RWPE1 (cell line): ENCODE results near the gene TTC38.

ENCODE experiments used
- CTCF ChIA-PET: fragments of 350-600 bp; sonication (Branson Sonifier 250); formaldehyde crosslinking; extraction: SDS; loops from one replicate; lab custom pipeline; 2021; lab: Yijun Ruan, JAX
- POLR2A ChIA-PET: fragments of 400-600 bp; formaldehyde crosslinking; extraction: SDS; loops from one replicate; lab custom pipeline; 2020; ENCODE audit warnings: antibody characterized with exemption; ENCODE audit not compliant: low non-redundant PET; lab: Yijun Ruan, JAX
- DNase-seq: peaks from one replicate; pipeline ENCODE4 v3.0.0; 2012; ENCODE audit warnings: low spot score
- H3K27ac ChIP-seq: fragments of 450-650 bp; 2 replicates; pipeline ENCODE4 v1.5.1; 2017
- TF ChIP-seq, protein P1 (sequence below): fragments of 450-650 bp; conservative IDR thresholded peaks from 2 replicates; pipeline ENCODE4 v1.5.1; 2017; ENCODE audit warnings: low read depth, mild to moderate bottlenecking

Gene TTC38

DNA sequence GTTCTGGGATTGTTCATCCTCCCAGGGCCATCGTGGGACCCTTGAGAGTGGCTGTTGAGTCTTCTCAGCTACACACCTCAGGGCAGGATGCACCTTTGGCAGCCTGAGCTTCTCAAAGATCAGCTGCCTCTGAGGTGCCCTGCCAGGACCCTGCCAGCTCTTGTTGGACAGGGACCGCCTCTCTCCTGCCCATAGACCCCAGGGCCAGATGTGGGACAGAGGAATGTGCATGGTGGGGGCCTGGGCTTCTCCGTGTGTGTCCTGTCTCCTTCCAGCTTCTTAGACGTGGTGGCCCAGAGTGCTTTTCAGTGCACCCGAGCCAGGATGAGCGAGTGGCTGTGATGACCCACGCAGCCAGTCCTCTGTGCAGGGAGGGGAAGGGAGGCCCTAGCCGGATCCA, 61.8 kb downstream of the TTC38 start:
- H3K27ac ChIP-seq, result peak overlapping the region; percentile 6; the same call in 1 of the 2 replicates
- ChIA-PET POLR2A (no interaction called here), CTCF (interaction anchor here (0.6 kb wide), 1 partner anchor 323 kb away, joined by 3 read pairs; no protein-coding TSS in a partner anchor)
- TF ChIP-seq, protein P1, sequence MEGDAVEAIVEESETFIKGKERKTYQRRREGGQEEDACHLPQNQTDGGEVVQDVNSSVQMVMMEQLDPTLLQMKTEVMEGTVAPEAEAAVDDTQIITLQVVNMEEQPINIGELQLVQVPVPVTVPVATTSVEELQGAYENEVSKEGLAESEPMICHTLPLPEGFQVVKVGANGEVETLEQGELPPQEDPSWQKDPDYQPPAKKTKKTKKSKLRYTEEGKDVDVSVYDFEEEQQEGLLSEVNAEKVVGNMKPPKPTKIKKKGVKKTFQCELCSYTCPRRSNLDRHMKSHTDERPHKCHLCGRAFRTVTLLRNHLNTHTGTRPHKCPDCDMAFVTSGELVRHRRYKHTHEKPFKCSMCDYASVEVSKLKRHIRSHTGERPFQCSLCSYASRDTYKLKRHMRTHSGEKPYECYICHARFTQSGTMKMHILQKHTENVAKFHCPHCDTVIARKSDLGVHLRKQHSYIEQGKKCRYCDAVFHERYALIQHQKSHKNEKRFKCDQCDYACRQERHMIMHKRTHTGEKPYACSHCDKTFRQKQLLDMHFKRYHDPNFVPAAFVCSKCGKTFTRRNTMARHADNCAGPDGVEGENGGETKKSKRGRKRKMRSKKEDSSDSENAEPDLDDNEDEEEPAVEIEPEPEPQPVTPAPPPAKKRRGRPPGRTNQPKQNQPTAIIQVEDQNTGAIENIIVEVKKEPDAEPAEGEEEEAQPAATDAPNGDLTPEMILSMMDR, result no peak
- DNase-seq, result no peak

DNA sequence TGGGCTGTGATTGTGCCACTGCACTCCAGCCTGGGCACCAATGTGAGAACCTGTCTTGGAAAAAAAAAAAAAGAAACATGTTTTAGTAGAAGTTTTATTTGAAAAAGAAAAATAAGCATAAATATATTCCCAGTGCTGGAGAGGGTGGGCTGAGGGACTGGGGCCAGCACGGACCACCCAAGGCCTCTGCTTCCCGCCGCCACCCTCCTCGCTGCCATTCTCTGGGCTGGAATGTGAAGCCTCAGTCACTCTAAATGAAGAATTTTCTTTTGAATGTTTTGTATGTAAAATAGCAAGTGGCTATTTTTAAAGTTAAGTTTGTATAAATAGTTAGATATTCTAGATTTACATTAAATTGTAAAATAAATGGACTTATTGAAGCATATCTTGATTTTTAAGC, 62.6 kb downstream of the TTC38 start:
- DNase-seq, result no peak
- TF ChIP-seq, protein P1, result no peak
- ChIA-PET POLR2A (no interaction called here), CTCF (interaction anchor here (0.8 kb wide), 1 partner anchor 183 kb away, joined by 4 read pairs; no protein-coding TSS in a partner anchor)
- no peak overlapping the region for H3K27ac ChIP-seq

DNA sequence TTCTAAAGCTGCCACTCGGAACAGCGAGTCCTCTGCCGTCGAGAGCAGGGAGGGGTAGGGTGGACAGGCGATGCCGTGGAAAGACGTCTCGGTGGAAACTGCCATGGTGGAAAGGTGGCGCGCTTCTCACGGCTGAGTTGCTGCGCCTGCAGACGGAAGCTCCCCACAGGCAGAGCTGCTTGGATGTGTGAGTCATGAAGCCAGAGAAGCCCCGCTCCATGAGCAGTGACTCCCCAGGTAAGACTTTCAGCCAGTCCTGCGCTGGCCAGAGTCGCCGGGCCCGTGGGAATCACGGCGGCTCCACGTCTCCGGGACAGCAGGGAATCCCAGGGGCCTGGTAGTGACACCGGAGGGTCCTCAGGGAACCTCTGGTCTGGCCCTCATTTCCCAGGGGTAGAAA, 63.7 kb downstream of the TTC38 start:
- TF ChIP-seq, protein P1, result no peak
- H3K27ac ChIP-seq, result peak overlapping the region; percentile 49
- DNase-seq, result no peak
- CTCF ChIA-PET, result interaction anchor here (0.8 kb wide), 1 partner anchor 182 kb away, joined by 4 read pairs; no protein-coding TSS in a partner anchor
- POLR2A ChIA-PET, result no interaction called here

DNA sequence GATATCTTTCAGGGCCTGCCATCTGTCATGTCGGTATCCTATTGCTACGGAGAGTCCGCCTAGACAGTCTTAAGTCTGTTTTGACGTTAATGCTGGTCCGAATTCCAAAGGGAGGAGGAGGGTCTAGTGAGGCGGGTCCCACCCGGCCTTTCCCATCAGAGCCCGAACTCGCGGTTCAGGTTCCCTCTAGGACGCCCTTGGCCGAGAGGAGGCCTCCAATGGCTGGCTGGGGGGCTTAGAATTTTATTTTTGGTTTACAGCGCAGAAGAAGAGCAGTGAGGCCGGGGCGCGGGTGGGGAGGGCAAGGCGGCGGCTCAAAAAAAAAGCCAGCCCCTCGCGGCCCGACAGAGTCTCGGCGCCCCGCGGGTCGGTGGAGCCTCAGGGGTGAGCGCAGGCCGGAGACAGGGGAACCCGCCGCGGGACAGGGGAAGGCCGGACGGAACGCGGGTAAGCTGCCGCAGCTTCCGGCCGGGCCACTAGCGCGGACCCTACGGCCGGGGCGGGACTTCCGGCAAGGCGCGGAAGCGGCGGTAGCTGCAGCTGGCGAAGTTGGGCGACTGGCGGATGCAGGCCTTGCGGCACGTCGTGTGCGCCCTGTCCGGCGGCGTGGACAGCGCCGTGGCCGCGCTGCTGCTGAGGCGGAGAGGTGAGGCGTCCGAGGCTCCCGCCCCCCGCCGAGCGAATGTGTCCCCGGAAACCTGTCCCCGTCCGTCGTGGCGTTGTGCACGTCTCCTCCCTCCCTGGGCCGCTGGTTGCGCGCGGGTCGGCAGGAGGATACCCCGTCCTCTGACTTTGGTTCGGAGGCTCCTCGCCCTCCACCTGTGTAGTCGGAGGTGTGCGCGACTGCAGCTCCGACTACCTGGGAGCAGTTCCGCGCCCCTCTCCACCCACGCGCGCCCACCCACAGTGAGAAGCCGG, 67.7 kb downstream of the TTC38 start, which contains the start of gene TRMU:
Gene TRMU (plus strand): TSS at position 514 of the 918 bp plus-strand sequence. CDS start 51 bp downstream, at position 565.
- POLR2A ChIA-PET, result no interaction called here
- H3K27ac ChIP-seq, result peak within 1 kb of the TSS; percentile 82
- DNase-seq, result peak; percentile 80
- TF ChIP-seq, protein P1, result no peak
- CTCF ChIA-PET, result interaction anchor here (0.7 to 0.8 kb wide), 2 partner anchors 12 to 121 kb away, joined by 3 to 4 read pairs; no protein-coding TSS in a partner anchor

DNA sequence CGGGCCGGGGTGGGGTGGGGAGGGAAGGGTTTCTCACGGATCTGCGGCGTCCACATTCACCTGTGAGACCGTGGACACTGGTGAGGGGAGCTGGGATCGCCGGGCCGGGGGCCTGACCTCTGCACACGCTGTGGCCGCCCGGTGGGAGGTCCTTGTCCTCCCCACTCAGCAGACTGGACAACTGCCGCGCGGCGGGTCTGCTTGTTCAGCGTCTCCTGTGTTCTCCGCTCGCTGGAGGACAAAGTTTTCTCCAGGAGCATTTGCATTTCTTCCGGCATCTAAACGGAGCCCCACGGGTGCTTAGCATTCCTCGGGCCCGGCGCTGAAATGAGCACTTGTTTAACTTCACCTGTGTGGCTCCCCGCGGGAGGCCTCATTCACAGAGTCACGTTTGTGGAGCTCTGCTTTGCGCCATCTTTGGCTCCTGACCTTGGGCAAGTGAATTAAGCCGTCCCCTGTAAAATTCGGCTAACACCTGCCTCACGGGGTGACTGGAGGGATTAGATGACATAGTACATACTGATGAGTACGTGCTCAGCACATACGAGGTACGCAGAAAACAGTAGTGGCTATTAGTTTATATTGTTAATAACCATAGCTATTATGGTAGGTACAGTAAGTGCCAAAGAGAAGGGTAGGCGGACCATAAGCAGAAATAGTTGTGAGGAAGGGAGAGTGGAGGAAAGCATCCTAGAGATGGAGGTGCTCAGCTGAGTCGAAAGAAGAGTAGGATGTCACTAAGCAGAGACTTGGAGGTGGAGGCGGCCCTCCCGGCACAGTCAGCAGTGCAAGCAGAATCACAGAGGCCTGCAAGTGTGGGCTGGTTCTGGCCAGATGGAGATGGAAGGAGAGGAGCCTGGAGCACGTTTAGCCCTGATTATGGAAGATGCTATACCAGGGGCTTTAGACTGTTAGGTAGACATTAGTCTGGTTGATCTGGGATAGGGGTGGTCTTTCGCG, 68.6 kb downstream of the TTC38 start:
- TF ChIP-seq, protein P1, result no peak
- ChIA-PET POLR2A (no interaction called here), CTCF (interaction anchor here (0.8 kb wide), 1 partner anchor 120 kb away, joined by 4 read pairs; no protein-coding TSS in a partner anchor)
- H3K27ac ChIP-seq, result peak overlapping the region; percentile 82
- no peak for DNase-seq
